Sigmoid colon (tissue), 7 donors: Measurements from ENCODE around the gene JAG2. TPM values are rescaled to one million over a fixed set of nuclear protein-coding genes. Genes with fewer than 3 reads are reported as not detected.

ENCODE experiments used
- DNase-seq: peaks from one replicate; pipeline ENCODE4 v3.0.0-alpha.2; 2019
- H3K27ac ChIP-seq, 4 donors: fragments of 200-600 bp; sonication (generic); one replicate each; pipeline ENCODE4 v1.5.1; 2016 to 2019; ENCODE audit warnings: mild to moderate bottlenecking in 1 of 4
- H3K27me3 ChIP-seq, 3 donors: fragments of 200-600 bp; sonication (generic); one replicate each; pipeline ENCODE4 v1.5.1; 2019; ENCODE audit warnings: mild to moderate bottlenecking in 1 of 3
- H3K36me3 ChIP-seq, 4 donors: fragments of 200-600 bp; sonication (generic); one replicate each; pipeline ENCODE4 v1.5.1; 2016 to 2019
- H3K4me1 ChIP-seq, 4 donors: fragments of 200-600 bp; sonication (generic); one replicate each; pipeline ENCODE4 v1.5.1; 2017 to 2019
- H3K4me3 ChIP-seq, 4 donors: fragments of 200-600 bp; sonication (generic); one replicate each; pipeline ENCODE4 v1.5.1; 2017 to 2019; ENCODE audit warnings: mild to moderate bottlenecking in 2 of 4, moderate library complexity in 1 of 4
- H3K9me3 ChIP-seq, 4 donors: fragments of 200-600 bp in 3 of 4; sonication (generic) in 3 of 4; one replicate each; pipeline versions ENCODE4 v1.5.1 to v1.6.1; 2013 to 2019
- CTCF ChIP-seq, 4 experiments: fragments of 450-650 bp in 3 of 4; fragments of 200-600 bp in 1 of 4; IDR thresholded peaks; one replicate each; pipeline ENCODE4 v1.5.1; 2016 to 2019; ENCODE audit warnings: antibody characterized with exemption in 4 of 4, mild to moderate bottlenecking in 3 of 4, moderate library complexity in 2 of 4
- EP300 ChIP-seq, 4 donors: sonication (generic); formaldehyde crosslinking; IDR thresholded peaks; one replicate each; pipeline ENCODE4 v1.6.1; 2017; ENCODE audit warnings: antibody characterized with exemption in 4 of 4
- POLR2A ChIP-seq, 2 donors: fragments of 450-650 bp; IDR thresholded peaks; one replicate each; pipeline ENCODE4 v1.6.1; 2016; ENCODE audit warnings: antibody characterized with exemption in 2 of 2, mild to moderate bottlenecking in 2 of 2, moderate library complexity in 2 of 2
- POLR2AphosphoS5 ChIP-seq, 4 donors: sonication (generic); formaldehyde crosslinking; IDR thresholded peaks; one replicate each; pipeline ENCODE4 v1.6.1; 2017; ENCODE audit warnings: antibody characterized with exemption in 4 of 4
- WGBS, 2 donors: extraction: QIAGEN DNeasy Blood & Tissue Kit; methylation state at CpG; one replicate each; pipeline ENCODE4 v1.1.7; 2013; 5-methylcytosine and 5-hydroxymethylcytosine counted together
- intact Hi-C: fragments of 100-400 bp; cut with DNase I; formaldehyde crosslinking; loops from one replicate; pipeline ENCODE4 v1.15.1; 2023
- polyA plus RNA-seq, 3 donors: library from polyadenylated mRNA; stranded (reverse); fragments of 200-250 nt; gene quantifications; one replicate each; pipeline ENCODE4 v1.2.3, GENCODE V29; 2013
- total RNA-seq, 4 donors: library from RNA; depleted of rRNA; stranded (reverse); fragments of >200 nt; gene quantifications; one replicate each; pipeline ENCODE4 v1.1.0, GENCODE V29; 2016
- donor health status: healthy with polysubstance abuse.
- donor health status: Bipolar disorder and iron deficiency.
- donor health status: healthy.

JAG2 gene
- total and polyA plus RNA-seq, 7 donors: 0.60 to 12.3 (median 3.2) TPM

GRCh38 chr14:105207996-105208737 is 39.6 kb upstream of the JAG2 start:
- 90 to 91% methylated on average over 25 of the region's 25 CpGs for WGBS, 2 donors
- Histone ChIP-seq H3K4me1 (peaks cover 0 to 29% (median 22%) of the 10 kb centered on the region in 4 donors), H3K4me3 (no peak overlapping the region), H3K27me3 (no peaks in the 10 kb centered on the region), H3K36me3 (peaks cover 0 to 42% (median 11%) of the 10 kb centered on the region in 4 donors), H3K9me3 (no peaks in the 10 kb centered on the region), H3K27ac (no peak overlapping the region)
- TF ChIP-seq CTCF (IDR thresholded peaks at IDR 0.05) (no peak), POLR2AphosphoS5 (IDR thresholded peaks at IDR 0.05) (no peak), POLR2A (IDR thresholded peaks at IDR 0.05) (no peak), EP300 (IDR thresholded peaks at IDR 0.05) (no peak)
- DNase-seq: no peak
- intact Hi-C loops: loop anchor here (10.0 kb wide), 1 partner anchor 317 kb away; the partner anchor contains the start of gene TMEM121

- Histone ChIP-seq H3K9me3 (no peaks in the 10 kb centered on the region), H3K36me3 (peaks cover 0 to 35% (median 11%) of the 10 kb centered on the region in 4 donors), H3K27me3 (peaks cover 0 to 3% (median 0%) of the 10 kb centered on the region in 3 donors), H3K4me1 (peaks cover 0 to 31% (median 24%) of the 10 kb centered on the region in 4 donors), H3K27ac (no peak overlapping the region), H3K4me3 (no peak overlapping the region)
- intact Hi-C loops: loop anchor here (10.0 kb wide), 1 partner anchor 317 kb away; the partner anchor contains the start of gene TMEM121
- no peak for TF ChIP-seq POLR2AphosphoS5 (IDR thresholded peaks at IDR 0.05)
- no peak for TF ChIP-seq POLR2A (IDR thresholded peaks at IDR 0.05)
- TF ChIP-seq EP300 (IDR thresholded peaks at IDR 0.05): no peak
- TF ChIP-seq CTCF (IDR thresholded peaks at IDR 0.05): no peak
- 66 to 81% methylated on average over 13 of the region's 13 CpGs for WGBS, 2 donors
- no peak for DNase-seq
These were observed 38.9 kb upstream of the JAG2 start for GRCh38 chr14:105207460-105207901.

GRCh38 chr14:105206873-105207272 is 38.3 kb upstream of the JAG2 start:
- H3K4me1 ChIP-seq: peaks cover 0 to 31% (median 24%) of the 10 kb centered on the region in 4 donors
- H3K27ac ChIP-seq: no peak overlapping the region
- H3K9me3 ChIP-seq: no peaks in the 10 kb centered on the region
- DNase-seq: no peak
- peaks cover under 1 to 9% (median 5%) of the 10 kb centered on the region in 3 donors for H3K27me3 ChIP-seq
- intact Hi-C loops: loop anchor here (10.0 kb wide), 1 partner anchor 318 kb away; the partner anchor contains the start of gene TMEM121
- WGBS, 2 donors: 24 to 50% methylated on average over 5 of the region's 5 CpGs
- H3K36me3 ChIP-seq: peaks cover 0 to 31% (median 11%) of the 10 kb centered on the region in 4 donors
- no peak for TF ChIP-seq POLR2A (IDR thresholded peaks at IDR 0.05)
- TF ChIP-seq EP300 (IDR thresholded peaks at IDR 0.05): no peak
- no peak for TF ChIP-seq CTCF (IDR thresholded peaks at IDR 0.05)
- TF ChIP-seq POLR2AphosphoS5 (IDR thresholded peaks at IDR 0.05): no peak
- H3K4me3 ChIP-seq: no peak overlapping the region

- no peak overlapping the region for H3K27ac ChIP-seq
- H3K4me1 ChIP-seq: peaks cover 0 to 31% (median 27%) of the 10 kb centered on the region in 4 donors
- intact Hi-C loops: loop anchor here (10.0 kb wide), 1 partner anchor 319 kb away; the partner anchor contains the start of gene TMEM121
These were observed 37.2 kb upstream of the JAG2 start for GRCh38 chr14:105205673-105206208.

More at GRCh38 chr14:105205673-105206208, 37.2 kb upstream of the JAG2 start:
- peaks cover 12 to 21% (median 17%) of the 10 kb centered on the region in 3 donors for H3K27me3 ChIP-seq
- no peaks in the 10 kb centered on the region for H3K9me3 ChIP-seq
- no peak overlapping the region for H3K4me3 ChIP-seq
- WGBS, 2 donors: 21 to 58% methylated on average over 12 of the region's 12 CpGs
- DNase-seq: no peak
- TF ChIP-seq POLR2AphosphoS5 (IDR thresholded peaks at IDR 0.05): no peak
- TF ChIP-seq CTCF (IDR thresholded peaks at IDR 0.05): no peak
- TF ChIP-seq POLR2A (IDR thresholded peaks at IDR 0.05): no peak
- no peak for TF ChIP-seq EP300 (IDR thresholded peaks at IDR 0.05)
- peaks cover 0 to 20% (median 11%) of the 10 kb centered on the region in 4 donors for H3K36me3 ChIP-seq
